GM23338 (cell line): Measurements from ENCODE around the gene KAZN. TPM values are rescaled to one million over a fixed set of nuclear protein-coding genes. Genes with fewer than 3 reads are reported as not detected.
A peak's percentile ranks its signal among the peaks of the same experiment; 100 is the strongest.

Experiments used
- ATAC-seq: fragments of 200-7000 bp; cut with Tn5 transposase; 3 replicates; pipeline ENCODE4 v1.9.1; 2020
- DNase-seq: peaks from one replicate; pipeline ENCODE4 v3.0.0-alpha.2; 2015; ENCODE audit warnings: low spot score
- H2AFZ ChIP-seq: fragments of 200-600 bp; sonication (generic); 2 replicates; pipeline ENCODE4 v1.8.0; 2016; ENCODE audit warnings: antibody characterized with exemption, mild to moderate bottlenecking, moderate library complexity
- H3F3A ChIP-seq: fragments of 200-600 bp; sonication (generic); replicated peaks from 2 replicates; pipeline ENCODE4 v1.8.0; 2017; ENCODE audit warnings: antibody characterized with exemption, mixed run types, low read depth
- H3K27ac ChIP-seq: fragments of 200-600 bp; sonication (generic); 2 replicates; pipeline ENCODE4 v1.6.1; 2016; ENCODE audit warnings: low read depth
- H3K27me3 ChIP-seq: fragments of 200-600 bp; sonication (generic); 2 replicates; pipeline ENCODE4 v1.8.0; 2016; ENCODE audit warnings: mild to moderate bottlenecking, mixed run types, moderate library complexity; ENCODE audit not compliant: insufficient read depth
- H3K36me3 ChIP-seq: fragments of 200-600 bp; sonication (generic); 2 replicates; pipeline ENCODE4 v1.8.0; 2016; ENCODE audit warnings: mild to moderate bottlenecking; ENCODE audit not compliant: insufficient read depth
- H3K4me1 ChIP-seq: fragments of 200-600 bp; sonication (generic); 2 replicates; pipeline ENCODE4 v1.8.0; 2016; ENCODE audit warnings: mild to moderate bottlenecking, moderate library complexity; ENCODE audit not compliant: insufficient read depth
- H3K4me2 ChIP-seq: fragments of 200-600 bp; sonication (generic); 2 replicates; pipeline ENCODE4 v1.7.1; 2017; ENCODE audit warnings: mixed run types
- H3K4me3 ChIP-seq: fragments of 200-600 bp; sonication (generic); 2 replicates; pipeline ENCODE4 v1.6.1; 2016; ENCODE audit warnings: mixed run types
- H3K79me2 ChIP-seq: fragments of 200-600 bp; sonication (generic); replicated peaks from 2 replicates; pipeline ENCODE4 v1.8.0; 2017; ENCODE audit warnings: mild to moderate bottlenecking; ENCODE audit not compliant: insufficient read depth
- H3K9me2 ChIP-seq: fragments of 200-600 bp; sonication (generic); 2 replicates; pipeline ENCODE4 v1.8.0; 2017; ENCODE audit not compliant: insufficient read depth
- H4K20me1 ChIP-seq: fragments of 200-600 bp; sonication (generic); replicated peaks from 2 replicates; pipeline ENCODE4 v1.8.0; 2017; ENCODE audit warnings: mild to moderate bottlenecking; ENCODE audit not compliant: insufficient read depth
- H3K27ac Mint-ChIP-seq: 2 replicates; pipeline ENCODE4 v1.8.0; 2020; ENCODE audit warnings: inconsistent platforms, mild to moderate bottlenecking, moderate library complexity, mixed read lengths
- H3K27me3 Mint-ChIP-seq: 3 replicates; pipeline ENCODE4 v1.8.0; 2022; ENCODE audit warnings: low read depth, mild to moderate bottlenecking, moderate library complexity, mixed read lengths, inconsistent platforms; ENCODE audit not compliant: insufficient read depth, poor library complexity
- H3K36me3 Mint-ChIP-seq: 3 replicates; pipeline ENCODE4 v1.8.0; 2021; ENCODE audit warnings: low read depth, mild to moderate bottlenecking, inconsistent platforms, moderate library complexity, mixed read lengths
- H3K4me1 Mint-ChIP-seq: 3 replicates; pipeline ENCODE4 v1.8.0; 2020; ENCODE audit warnings: mild to moderate bottlenecking, inconsistent platforms, mixed read lengths
- H3K4me3 Mint-ChIP-seq: 3 replicates; pipeline ENCODE4 v1.8.0; 2021; ENCODE audit warnings: moderate library complexity, mild to moderate bottlenecking, inconsistent platforms, mixed read lengths
- H3K9me3 Mint-ChIP-seq: 3 replicates; pipeline ENCODE4 v1.8.0; 2020; ENCODE audit warnings: moderate library complexity, mild to moderate bottlenecking, inconsistent platforms, mixed read lengths
- polyA plus RNA-seq: library from polyadenylated mRNA; unstranded; fragments of >200 nt; fragmentation: Nextera tagmentation; extraction: Ambion mirVana; gene quantifications from 2 replicates; pipeline ENCODE4 v1.2.1, GENCODE V29; 2016
- total RNA-seq: library from RNA; depleted of rRNA; stranded (reverse); fragments of >200 nt; shearing (Covaris generic); gene quantifications from 2 replicates; pipeline ENCODE4 v1.2.3, GENCODE V29; 2014
- TF ChIP-seq, protein P1 (sequence below): fragments of 250-450 bp; sonication (Bioruptor Pico); IDR thresholded peaks from 2 replicates; pipeline ENCODE4 v1.5.0; 2020; ENCODE audit warnings: mild to moderate bottlenecking, moderate library complexity
- TF ChIP-seq, protein P2 (sequence below), 2 experiments: fragments of 200-600 bp in 1 of 2; sonication (generic) in 1 of 2; conservative IDR thresholded peaks; 2 replicates each; pipeline versions ENCODE4 v1.5.1 to v1.6.1; 2016 to 2017; ENCODE audit warnings: antibody characterized with exemption in 2 of 2, low read depth in 2 of 2, mild to moderate bottlenecking in 2 of 2, moderate library complexity in 1 of 2

The KAZN gene
- total and polyA plus RNA-seq, 2 experiments from 2014 or later = 9.9 to 15.0 TPM

DNA sequence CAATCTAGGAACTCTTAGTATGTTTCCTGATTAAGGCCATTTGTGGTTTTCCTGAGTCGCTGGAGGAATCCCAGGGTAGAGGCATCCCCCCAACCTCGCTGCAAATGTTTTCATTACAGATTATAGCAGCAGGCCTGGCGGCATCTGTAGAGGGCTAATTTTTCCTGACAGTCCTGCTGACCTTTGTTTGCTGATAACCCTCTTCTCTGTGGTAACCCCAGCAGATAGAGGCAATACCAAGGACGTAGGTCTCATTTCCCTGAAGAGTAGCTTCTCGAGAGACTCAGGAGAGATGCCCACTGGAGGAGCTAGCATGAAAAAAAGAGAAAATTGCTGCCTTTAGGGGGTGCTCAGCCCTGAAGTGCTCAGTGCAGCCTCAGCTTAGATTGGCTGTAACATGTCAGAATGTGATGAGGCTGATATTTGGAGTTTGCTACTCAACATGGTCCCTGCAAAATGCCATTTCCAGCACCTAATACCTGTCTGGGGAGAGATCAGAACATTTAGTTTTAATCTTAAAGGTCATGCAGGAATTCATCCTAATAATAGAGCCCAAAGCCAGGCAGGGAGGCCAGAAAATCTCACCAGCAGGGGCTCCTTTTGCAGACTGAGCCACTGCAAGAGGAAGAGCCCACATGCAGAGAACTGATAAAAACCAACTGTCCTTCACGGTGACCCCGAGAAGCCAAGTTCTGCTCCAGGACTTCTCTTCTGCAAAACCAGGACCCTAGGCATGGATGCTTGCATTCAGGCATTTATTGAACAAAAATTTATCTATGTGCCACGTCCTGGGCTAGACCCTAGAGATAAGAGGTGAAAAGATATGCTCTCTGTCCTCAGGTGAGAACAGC is 184.5 kb downstream of the KAZN start:
- DNase-seq (peak; percentile 43), ATAC-seq (peak; percentile 40)
- peak overlapping the region; percentile 76; the same call in 1 of the 2 replicates for H3K27ac ChIP-seq
- 0 out of 2 replicates have a peak, but pooled peaks cover 4% of the 10 kb centered on the region for H3F3A ChIP-seq
- Mint-ChIP-seq H3K36me3 (no peaks in the 10 kb centered on the region), H3K4me3 (no peak overlapping the region), H3K27me3 (peaks cover 8% of the 10 kb centered on the region), H3K4me1 (peaks cover 65% of the 10 kb centered on the region), H3K27ac (no peak overlapping the region), H3K9me3 (no peaks in the 10 kb centered on the region)
- peak overlapping the region; percentile 5 for H3K4me2 ChIP-seq
- no peaks in the 10 kb centered on the region for H3K27me3 ChIP-seq
- peaks cover 2% of the 10 kb centered on the region; the same call in 1 of the 2 replicates for H3K79me2 ChIP-seq
- TF ChIP-seq, protein P1, sequence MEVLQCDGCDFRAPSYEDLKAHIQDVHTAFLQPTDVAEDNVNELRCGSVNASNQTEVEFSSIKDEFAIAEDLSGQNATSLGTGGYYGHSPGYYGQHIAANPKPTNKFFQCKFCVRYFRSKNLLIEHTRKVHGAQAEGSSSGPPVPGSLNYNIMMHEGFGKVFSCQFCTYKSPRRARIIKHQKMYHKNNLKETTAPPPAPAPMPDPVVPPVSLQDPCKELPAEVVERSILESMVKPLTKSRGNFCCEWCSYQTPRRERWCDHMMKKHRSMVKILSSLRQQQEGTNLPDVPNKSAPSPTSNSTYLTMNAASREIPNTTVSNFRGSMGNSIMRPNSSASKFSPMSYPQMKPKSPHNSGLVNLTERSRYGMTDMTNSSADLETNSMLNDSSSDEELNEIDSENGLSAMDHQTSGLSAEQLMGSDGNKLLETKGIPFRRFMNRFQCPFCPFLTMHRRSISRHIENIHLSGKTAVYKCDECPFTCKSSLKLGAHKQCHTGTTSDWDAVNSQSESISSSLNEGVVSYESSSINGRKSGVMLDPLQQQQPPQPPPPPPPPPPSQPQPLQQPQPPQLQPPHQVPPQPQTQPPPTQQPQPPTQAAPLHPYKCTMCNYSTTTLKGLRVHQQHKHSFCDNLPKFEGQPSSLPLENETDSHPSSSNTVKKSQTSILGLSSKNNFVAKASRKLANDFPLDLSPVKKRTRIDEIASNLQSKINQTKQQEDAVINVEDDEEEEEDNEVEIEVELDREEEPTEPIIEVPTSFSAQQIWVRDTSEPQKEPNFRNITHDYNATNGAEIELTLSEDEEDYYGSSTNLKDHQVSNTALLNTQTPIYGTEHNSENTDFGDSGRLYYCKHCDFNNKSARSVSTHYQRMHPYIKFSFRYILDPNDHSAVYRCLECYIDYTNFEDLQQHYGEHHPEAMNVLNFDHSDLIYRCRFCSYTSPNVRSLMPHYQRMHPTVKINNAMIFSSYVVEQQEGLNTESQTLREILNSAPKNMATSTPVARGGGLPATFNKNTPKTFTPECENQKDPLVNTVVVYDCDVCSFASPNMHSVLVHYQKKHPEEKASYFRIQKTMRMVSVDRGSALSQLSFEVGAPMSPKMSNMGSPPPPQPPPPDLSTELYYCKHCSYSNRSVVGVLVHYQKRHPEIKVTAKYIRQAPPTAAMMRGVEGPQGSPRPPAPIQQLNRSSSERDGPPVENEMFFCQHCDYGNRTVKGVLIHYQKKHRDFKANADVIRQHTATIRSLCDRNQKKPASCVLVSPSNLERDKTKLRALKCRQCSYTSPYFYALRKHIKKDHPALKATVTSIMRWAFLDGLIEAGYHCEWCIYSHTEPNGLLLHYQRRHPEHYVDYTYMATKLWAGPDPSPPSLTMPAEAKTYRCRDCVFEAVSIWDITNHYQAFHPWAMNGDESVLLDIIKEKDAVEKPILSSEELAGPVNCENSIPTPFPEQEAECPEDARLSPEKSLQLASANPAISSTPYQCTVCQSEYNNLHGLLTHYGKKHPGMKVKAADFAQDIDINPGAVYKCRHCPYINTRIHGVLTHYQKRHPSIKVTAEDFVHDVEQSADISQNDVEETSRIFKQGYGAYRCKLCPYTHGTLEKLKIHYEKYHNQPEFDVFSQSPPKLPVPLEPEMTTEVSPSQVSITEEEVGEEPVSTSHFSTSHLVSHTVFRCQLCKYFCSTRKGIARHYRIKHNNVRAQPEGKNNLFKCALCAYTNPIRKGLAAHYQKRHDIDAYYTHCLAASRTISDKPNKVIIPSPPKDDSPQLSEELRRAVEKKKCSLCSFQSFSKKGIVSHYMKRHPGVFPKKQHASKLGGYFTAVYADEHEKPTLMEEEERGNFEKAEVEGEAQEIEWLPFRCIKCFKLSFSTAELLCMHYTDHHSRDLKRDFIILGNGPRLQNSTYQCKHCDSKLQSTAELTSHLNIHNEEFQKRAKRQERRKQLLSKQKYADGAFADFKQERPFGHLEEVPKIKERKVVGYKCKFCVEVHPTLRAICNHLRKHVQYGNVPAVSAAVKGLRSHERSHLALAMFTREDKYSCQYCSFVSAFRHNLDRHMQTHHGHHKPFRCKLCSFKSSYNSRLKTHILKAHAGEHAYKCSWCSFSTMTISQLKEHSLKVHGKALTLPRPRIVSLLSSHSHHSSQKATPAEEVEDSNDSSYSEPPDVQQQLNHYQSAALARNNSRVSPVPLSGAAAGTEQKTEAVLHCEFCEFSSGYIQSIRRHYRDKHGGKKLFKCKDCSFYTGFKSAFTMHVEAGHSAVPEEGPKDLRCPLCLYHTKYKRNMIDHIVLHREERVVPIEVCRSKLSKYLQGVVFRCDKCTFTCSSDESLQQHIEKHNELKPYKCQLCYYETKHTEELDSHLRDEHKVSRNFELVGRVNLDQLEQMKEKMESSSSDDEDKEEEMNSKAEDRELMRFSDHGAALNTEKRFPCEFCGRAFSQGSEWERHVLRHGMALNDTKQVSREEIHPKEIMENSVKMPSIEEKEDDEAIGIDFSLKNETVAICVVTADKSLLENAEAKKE (CRISPR knock-in tag) = no peak
- TF ChIP-seq, protein P2, sequence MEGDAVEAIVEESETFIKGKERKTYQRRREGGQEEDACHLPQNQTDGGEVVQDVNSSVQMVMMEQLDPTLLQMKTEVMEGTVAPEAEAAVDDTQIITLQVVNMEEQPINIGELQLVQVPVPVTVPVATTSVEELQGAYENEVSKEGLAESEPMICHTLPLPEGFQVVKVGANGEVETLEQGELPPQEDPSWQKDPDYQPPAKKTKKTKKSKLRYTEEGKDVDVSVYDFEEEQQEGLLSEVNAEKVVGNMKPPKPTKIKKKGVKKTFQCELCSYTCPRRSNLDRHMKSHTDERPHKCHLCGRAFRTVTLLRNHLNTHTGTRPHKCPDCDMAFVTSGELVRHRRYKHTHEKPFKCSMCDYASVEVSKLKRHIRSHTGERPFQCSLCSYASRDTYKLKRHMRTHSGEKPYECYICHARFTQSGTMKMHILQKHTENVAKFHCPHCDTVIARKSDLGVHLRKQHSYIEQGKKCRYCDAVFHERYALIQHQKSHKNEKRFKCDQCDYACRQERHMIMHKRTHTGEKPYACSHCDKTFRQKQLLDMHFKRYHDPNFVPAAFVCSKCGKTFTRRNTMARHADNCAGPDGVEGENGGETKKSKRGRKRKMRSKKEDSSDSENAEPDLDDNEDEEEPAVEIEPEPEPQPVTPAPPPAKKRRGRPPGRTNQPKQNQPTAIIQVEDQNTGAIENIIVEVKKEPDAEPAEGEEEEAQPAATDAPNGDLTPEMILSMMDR (conservative IDR thresholded peaks at IDR 0.05; ENCODE audit: low read depth in 2 of 2) = peak in 1 of 2 experiments; percentile 30; a peak in 2 of 4 replicates
- H3K4me1 ChIP-seq = peaks cover 63% of the 10 kb centered on the region
- H3K9me2 ChIP-seq = no peaks in the 10 kb centered on the region
- H3K4me3 ChIP-seq = no peak overlapping the region
- no peaks in the 10 kb centered on the region for H4K20me1 ChIP-seq
- H2AFZ ChIP-seq = no peak overlapping the region
- H3K36me3 ChIP-seq = no peaks in the 10 kb centered on the region
